Retinal pigment epithelial cell (primary cell): ENCODE results near the gene MTG1.

Experiments
- DNase-seq: peaks from one replicate; pipeline ENCODE4 v3.0.0-alpha.2; 2010; ENCODE audit warnings: low read depth
- H3K4me3 ChIP-seq: 2 replicates; pipeline ENCODE4 v1.5.1; 2011; ENCODE audit warnings: mild to moderate bottlenecking, low read length, control low read depth, moderate library complexity
- TF ChIP-seq, protein P1 (sequence below): conservative IDR thresholded peaks from 2 replicates; pipeline ENCODE4 v1.5.1; 2011; ENCODE audit warnings: low read depth, low read length, control low read depth, inconsistent platforms

MTG1 gene, protein sequence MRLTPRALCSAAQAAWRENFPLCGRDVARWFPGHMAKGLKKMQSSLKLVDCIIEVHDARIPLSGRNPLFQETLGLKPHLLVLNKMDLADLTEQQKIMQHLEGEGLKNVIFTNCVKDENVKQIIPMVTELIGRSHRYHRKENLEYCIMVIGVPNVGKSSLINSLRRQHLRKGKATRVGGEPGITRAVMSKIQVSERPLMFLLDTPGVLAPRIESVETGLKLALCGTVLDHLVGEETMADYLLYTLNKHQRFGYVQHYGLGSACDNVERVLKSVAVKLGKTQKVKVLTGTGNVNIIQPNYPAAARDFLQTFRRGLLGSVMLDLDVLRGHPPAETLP

DNA sequence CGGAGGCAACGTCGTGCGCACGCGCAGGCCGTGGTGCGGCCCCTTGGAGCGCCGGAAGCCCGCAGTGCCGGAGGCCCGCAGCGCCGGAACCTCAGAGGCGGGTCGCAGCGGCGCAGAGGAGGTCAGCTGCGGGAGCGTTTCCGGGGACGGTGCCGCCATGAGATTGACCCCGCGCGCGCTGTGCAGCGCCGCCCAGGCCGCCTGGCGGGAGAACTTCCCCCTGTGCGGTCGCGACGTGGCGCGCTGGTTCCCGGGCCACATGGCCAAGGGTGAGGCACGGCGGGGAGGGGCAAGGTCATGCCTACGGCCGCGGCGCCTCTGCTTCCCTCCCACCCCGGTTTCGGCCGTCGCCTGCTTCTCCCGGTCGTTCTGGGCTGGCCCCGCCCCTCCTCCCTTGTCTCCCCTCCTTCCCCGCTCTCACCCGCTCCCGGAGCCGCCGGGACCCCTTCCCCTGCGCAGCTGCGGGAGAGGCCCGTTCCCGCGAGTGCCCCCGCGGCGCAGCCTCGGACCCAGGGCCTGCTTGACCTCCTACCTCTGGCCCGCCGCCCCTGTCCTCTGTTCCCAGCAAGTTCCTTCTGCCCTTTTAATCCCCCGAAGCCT is at the start of gene MTG1:
Gene MTG1 (plus strand): TSS at position 94 of the 600 bp plus-strand sequence. CDS start 64 bp downstream, at position 158.
- TF ChIP-seq, protein P1, sequence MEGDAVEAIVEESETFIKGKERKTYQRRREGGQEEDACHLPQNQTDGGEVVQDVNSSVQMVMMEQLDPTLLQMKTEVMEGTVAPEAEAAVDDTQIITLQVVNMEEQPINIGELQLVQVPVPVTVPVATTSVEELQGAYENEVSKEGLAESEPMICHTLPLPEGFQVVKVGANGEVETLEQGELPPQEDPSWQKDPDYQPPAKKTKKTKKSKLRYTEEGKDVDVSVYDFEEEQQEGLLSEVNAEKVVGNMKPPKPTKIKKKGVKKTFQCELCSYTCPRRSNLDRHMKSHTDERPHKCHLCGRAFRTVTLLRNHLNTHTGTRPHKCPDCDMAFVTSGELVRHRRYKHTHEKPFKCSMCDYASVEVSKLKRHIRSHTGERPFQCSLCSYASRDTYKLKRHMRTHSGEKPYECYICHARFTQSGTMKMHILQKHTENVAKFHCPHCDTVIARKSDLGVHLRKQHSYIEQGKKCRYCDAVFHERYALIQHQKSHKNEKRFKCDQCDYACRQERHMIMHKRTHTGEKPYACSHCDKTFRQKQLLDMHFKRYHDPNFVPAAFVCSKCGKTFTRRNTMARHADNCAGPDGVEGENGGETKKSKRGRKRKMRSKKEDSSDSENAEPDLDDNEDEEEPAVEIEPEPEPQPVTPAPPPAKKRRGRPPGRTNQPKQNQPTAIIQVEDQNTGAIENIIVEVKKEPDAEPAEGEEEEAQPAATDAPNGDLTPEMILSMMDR, result peak; percentile 6
- peak within 1 kb of the TSS; percentile 89 for H3K4me3 ChIP-seq
- peak; percentile 60 for DNase-seq

DNA sequence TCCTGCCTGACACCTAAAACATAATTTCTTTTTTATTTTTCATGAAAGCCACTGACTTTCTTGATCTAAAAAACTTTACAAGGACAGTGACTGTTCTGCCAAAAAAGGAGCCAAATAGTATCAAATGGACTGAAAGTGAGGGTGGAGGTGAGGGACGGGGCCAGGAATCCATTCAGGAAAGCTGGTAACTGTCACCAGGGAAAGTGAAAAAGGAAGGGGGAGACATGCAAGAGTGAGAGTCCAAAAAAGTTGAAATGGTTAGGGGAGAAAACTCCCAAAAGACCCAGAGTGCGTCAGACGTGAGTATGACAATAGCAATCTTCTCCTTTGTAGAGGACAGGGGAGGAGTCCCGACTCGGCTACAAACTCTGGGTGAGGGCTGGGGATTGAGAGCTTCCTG is 49.7 kb upstream of the MTG1 start:
- no peak overlapping the region for H3K4me3 ChIP-seq
- no peak for DNase-seq
- TF ChIP-seq, protein P1, result no peak

DNA sequence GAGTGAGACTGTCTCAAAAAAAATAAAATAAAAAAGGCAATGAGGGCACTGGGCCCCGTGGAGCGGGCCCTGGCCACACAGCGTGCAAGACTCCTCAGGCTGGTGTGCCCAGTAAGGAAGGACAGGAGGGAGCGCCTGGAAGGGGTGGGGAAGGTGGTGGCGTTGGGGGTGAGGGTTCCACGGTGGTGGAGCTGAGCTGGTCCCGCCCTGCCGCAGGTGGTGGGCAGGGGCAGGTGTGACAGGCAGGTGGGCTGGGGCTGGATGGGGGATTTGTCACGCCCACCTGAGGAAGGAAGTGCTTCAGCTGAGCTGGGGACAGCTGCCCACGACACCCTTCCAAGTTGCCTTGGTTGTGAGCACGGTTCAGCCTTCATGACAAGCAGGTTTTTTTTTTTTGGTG is 47.5 kb upstream of the MTG1 start:
- no peak for DNase-seq
- TF ChIP-seq, protein P1, result no peak
- no peak overlapping the region for H3K4me3 ChIP-seq

DNA sequence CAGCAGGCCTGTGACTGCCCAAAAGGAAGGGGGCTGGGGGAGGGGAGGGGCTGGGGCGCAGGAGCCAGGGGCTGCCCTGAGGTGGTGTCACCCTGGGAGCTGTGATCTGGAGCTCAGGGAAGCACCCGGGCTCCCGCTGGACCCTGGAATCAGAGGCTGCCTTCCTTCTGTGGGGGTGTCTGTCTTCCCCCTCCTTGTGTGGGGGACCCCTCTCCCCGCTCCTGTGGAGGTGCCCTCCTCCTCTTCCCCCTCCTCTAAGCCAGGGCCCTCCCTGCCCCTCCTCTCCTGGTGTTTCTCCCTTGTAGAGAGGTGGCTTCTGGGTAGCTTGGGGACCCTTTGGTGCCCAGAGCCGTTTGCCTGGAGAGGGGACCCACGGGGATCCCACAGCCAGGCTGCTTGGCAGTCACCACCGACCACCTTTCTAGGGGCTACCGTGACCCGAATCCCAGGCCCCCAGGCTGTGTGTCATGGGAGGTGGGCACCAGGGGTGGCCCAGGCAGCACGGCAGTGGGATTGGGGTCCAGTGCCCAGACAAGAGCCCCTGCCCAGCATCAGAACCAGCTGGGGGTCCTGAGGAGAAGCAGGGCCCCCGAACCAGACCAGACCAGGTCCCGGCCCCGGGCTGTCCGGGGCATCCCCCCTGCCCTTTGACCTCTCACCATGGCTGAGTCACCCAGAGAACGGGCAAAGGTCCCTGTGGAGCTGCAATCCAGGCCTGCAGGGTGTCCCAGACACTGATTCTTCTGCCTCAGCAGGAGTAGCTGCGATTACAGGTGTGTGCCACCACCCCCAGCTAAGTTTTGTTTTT is 46.0 kb upstream of the MTG1 start:
- no peak for DNase-seq
- H3K4me3 ChIP-seq, result no peak overlapping the region
- TF ChIP-seq, protein P1, result no peak

DNA sequence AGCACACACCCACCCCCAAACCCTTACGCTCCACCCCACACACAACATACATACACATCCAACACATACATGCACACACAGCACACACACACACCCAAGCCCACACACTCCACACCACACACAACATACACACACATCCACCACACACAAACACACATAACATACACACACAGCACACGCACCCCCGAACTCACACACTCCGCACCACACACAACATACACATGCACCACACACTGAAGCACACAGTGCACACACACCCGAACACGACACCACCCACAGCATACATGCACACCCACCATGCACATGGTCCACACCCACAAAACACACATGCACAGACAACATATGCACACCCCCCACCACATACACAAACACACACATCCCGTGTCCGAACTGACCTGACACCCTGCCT is 44.8 kb upstream of the MTG1 start:
- no peak overlapping the region for H3K4me3 ChIP-seq
- TF ChIP-seq, protein P1, result no peak
- DNase-seq, result no peak

DNA sequence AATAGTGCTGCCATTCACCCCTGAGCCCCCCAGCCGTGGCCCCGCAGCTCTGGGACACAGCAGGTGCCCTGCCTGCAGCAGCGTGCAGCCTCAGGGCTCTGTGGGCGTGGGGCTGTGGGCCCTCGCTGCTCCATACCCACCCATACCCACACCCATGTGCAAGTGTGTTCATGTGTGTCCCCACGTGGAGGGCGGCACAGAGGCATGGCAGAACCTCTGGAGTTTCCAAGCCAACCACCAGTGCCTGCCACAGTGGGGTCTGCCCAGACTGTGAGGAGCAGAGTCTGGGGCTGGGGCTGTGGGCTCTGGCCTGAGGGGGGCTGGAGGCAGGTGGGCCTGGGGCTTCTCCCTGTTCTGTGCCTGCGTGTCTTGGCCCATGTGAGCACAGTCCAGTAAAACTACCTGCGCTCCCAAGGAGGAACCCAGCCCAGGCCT is 44.4 kb upstream of the MTG1 start:
- no peak overlapping the region for H3K4me3 ChIP-seq
- TF ChIP-seq, protein P1, result no peak
- no peak for DNase-seq
